Skin epidermis (tissue), 12 donors: ENCODE data around the gene RACK1.

Experiments
- H3K27ac ChIP-seq, 21 experiments: fragments of 200-600 bp; sonication (generic) in 11 of 21; one replicate each; pipeline ENCODE4 v1.5.0; 2020; ENCODE audit warnings: mild to moderate bottlenecking in 3 of 21, inconsistent platforms in 2 of 21, moderate library complexity in 2 of 21
- H3K4me3 ChIP-seq, 7 experiments: fragments of 200-600 bp; sonication (generic) in 2 of 7; one replicate each; pipeline ENCODE4 v1.5.0; 2020; ENCODE audit warnings: inconsistent platforms in 2 of 7, mild to moderate bottlenecking in 2 of 7, moderate library complexity in 1 of 7

RACK1 gene

DNA sequence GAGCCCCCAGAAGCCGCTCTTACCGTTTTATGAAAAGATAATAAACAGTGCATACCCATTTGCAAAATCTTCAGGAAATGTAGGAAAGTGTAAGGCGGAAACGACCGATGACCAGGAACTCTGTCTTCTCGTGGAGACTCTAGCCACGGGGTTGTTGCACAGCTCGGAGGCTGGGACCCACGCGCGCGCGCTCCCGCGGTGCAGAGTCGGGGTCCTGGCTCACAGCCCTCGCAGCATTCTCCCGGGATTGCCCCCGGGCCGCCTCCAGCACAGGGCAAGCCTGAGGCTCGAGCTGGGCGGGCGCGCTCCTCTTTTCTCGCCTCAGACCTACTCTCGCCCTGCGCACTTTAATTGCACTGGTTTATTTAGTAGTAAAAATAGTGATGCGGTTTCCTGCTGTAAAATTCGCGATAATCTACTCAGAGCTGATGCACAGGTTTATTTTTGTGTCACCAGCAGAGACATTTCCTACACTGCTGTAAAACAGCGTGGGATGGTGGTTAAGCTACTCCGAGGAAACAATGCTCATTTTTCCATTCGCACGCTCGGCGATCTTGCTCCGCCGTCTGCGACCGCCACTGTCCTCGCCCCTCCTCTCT is 54.2 kb downstream of the RACK1 start:
- Histone ChIP-seq H3K4me3 (peak overlapping the region; percentile 60 to 78 (median 71)), H3K27ac (peak overlapping the region in 17 of 21 experiments; percentile 18 to 95 (median 69))

- Histone ChIP-seq H3K4me3 (peak overlapping the region; percentile 60 to 78 (median 71)), H3K27ac (peak overlapping the region in 18 of 21 experiments; percentile 6 to 95 (median 62))
These were observed 54.9 kb downstream of the RACK1 start for GRCh38 chr5:181188700-181189362.

DNA sequence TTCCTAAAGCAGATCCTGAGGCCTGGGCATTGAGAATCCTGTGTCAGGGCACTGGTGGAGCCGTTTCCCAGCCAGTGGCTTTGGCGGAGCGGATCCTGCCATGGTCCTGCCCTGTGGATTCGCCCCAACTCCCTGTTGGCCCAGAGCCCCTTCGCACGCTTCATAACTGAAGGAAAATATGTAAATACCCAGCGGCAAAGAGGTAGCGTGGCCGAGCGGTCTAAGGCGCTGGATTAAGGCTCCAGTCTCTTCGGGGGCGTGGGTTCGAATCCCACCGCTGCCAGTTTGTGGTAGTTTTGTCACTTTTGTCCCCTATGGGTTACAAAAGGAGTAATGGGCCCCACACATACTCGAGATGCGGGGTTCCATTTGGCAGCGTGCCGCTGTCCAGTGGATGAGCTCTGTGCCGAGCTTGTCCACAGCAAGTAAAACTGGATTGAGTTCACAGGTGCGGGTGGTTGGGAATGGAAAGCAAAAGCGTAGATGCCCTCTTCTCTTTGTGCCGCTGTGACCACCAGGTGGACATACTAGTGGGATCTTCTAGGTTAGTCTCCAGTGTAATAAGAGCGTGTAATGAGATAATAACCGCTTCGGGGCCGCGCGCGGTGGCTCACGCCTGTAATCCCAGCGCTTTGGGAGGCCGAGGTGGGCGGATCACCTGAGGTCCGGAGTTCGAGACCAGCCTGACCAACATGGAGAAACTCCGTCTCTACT is 56.0 kb downstream of the RACK1 start:
- H3K27ac ChIP-seq: peak overlapping the region in 4 of 21 experiments; percentile 1 to 73 (median 17)
- H3K4me3 ChIP-seq: peak overlapping the region in 4 of 7 experiments; percentile 60 to 78 (median 70)

- Histone ChIP-seq H3K4me3 (no peak overlapping the region), H3K27ac (peak overlapping the region in 1 of 21 experiments; percentile 12)
These were observed 56.7 kb downstream of the RACK1 start for GRCh38 chr5:181186986-181187499.
